Measurements from ENCODE around the gene MUC16.

The MUC16 gene

DNA sequence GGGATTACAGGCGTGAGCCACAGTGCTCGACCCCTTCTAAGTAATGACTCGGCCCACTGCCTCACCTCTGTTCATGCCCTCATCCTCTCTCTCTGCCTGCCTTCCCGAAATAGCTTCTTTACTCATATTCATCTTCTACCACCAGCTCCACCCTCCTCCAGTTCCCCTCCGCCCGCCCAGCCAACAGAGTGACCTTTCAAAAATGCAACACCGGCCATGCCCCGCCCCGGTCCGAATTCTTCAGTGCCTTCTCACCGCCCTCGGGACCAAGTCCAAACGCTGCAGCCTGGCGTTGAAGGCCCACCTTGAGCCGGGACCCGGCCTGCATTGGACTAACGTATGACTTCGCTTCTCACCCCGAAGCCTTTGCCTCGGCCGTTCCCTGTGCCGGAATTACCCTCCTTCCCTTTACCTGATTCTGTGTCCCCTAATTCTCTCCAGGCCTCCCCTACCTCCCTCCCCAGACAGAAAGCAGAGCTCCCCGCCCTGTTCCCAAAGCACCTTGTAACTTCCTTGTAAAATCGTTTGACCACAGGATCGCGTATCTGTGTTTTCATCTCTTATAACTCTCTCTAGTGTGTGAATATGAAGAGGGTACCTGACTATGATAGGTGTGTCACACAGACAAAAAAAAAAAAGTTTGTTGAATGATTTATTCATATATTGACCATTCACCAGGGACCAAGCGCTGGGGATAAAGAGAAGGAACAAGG, 8.1 kb upstream of the MUC16 start:
- TF ChIP-seq, protein P1, sequence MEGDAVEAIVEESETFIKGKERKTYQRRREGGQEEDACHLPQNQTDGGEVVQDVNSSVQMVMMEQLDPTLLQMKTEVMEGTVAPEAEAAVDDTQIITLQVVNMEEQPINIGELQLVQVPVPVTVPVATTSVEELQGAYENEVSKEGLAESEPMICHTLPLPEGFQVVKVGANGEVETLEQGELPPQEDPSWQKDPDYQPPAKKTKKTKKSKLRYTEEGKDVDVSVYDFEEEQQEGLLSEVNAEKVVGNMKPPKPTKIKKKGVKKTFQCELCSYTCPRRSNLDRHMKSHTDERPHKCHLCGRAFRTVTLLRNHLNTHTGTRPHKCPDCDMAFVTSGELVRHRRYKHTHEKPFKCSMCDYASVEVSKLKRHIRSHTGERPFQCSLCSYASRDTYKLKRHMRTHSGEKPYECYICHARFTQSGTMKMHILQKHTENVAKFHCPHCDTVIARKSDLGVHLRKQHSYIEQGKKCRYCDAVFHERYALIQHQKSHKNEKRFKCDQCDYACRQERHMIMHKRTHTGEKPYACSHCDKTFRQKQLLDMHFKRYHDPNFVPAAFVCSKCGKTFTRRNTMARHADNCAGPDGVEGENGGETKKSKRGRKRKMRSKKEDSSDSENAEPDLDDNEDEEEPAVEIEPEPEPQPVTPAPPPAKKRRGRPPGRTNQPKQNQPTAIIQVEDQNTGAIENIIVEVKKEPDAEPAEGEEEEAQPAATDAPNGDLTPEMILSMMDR (IDR thresholded peaks at IDR 0.05): no peak

DNA sequence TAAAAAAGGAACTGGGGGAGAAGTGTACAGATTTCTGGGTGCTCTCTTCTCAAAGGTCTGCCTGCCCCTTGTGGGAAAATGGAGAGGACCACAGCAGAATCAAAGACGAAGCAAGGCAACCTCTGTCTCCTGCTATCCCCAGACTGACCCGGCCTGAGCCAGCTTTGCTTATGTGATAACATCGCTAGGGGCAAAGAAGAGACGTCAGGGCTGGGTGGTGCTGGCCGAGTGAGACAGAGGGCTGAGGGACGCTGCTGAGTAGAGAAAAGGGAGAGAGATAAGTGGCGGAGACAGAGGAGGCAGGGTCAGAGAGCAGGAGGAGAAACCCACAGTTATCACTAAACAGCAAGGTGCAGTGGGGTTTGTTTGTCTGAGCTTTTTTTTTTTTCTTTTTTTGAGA, 4.6 kb upstream of the MUC16 start:
- TF ChIP-seq, protein P1 (IDR thresholded peaks at IDR 0.05): no peak

DNA sequence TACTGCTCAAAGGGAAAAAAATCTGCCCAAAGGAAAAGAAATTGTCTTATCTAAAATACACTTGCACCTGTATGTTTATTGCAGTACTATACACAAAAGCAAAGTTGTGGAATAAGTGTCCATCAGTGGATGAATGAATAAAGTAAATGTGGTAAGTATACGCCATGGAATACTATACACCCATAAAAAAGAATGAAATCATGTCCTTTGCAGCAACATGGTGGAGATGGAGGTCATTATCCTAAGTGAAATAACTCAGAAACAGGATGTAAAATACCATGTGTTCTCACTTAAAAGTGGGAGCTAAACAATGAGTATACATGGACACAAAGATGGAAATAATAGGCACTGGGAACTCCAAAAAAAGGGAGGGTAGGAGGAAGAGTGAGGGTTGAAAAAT, 3.8 kb upstream of the MUC16 start:
- TF ChIP-seq, protein P1 (IDR thresholded peaks at IDR 0.05): no peak

DNA sequence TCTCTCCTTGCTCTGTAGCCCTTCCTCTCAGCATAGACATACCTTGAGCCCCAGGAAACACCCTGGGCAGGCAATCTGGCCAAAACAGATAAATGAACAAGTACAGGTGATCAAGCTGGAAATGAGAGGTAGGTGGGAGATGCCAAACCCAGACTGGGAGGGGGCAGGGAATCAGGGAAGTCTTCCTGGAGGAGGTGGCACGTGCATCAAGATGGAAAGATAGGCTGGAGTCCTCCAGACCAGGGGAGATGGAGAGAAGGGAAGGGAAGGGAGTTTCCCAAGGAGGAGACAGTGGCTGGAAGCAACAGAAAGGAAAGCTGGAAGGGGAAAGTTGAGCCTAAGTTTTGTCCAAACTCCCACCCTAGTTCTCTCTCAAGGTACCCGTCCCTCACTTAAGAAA, 1.7 kb upstream of the MUC16 start:
- TF ChIP-seq, protein P1 (IDR thresholded peaks at IDR 0.05): no peak

DNA sequence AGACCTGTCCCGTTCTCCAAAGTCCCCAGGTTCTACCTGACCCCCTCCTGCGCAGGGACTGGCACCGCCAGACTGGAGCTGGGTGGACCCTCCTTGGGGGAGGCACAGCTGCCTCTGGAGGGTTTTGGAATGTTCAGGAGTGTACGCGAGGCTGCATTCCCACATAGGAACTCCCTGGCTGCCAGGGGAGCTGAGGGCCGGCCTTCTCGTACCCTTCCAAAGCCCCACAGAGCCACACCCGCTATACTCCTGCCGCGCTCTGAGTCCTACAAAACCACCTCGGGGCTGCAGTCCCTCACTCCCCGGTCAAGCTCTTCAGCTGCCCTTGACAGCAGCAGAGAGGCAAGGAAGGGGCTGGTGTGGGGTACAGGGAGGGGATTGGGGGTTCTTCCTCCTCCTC, 484 bp upstream of the MUC16 start:
- TF ChIP-seq, protein P1 (IDR thresholded peaks at IDR 0.05): no peak

DNA sequence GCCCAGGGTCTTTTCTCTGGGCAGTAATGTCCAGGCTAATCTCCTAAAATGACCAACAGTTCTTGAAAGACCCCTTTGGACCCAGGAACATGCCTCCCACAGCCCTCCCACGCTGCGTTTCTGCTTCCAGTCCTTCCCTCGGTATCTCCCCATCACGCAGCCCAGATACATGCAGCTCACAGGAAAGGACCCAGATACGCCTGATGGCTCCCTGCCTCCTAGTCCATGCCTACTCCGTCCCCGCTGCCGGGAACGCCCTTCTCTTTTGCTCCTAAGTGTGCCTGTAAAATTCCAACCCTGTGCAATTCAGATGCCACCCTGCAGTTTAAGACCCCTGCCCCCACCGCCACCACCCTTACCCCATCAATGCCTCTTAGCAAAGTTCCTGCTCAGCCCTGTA, 778 bp downstream of the MUC16 start:
- TF ChIP-seq, protein P1 (IDR thresholded peaks at IDR 0.05): no peak

DNA sequence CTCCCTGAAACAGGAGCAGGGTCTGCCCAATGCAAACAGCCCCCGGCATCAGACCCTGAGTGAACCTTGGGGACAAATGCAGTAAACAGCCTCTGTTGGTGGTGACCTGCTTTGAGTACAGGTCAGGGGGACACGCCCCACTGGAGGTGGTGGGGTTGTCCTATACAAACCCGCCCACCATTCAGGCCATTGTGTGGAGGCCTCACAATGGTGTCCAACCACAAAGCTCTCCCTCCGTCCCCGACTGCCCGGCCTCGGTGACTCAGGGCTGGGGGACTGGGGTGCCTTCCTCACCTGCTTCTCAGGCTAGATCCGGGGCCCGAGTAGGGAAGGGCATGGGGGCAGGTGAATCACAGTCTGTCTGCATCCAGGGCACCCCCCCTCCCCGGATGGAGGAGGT, 1.5 kb downstream of the MUC16 start:
- TF ChIP-seq, protein P1 (IDR thresholded peaks at IDR 0.05): no peak

DNA sequence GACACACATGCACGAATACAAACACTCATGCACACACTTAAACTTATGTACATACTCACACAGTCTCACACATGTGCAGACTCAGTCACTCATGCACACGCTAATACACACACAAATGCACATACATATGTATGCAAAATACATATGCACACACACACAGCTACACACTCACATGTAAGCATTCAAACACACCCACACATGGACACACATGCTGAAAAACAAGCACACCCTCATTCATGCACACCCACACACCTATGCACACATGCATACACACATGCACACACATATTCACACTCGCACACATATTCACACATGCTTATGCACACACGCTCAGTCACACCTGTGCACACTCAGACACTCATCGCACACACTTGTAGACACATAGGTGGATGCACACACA, 9.3 kb downstream of the MUC16 start:
- TF ChIP-seq, protein P1 (IDR thresholded peaks at IDR 0.05): no peak
